Tibial artery (tissue), 4 donors: ENCODE data around the gene MARCHF2.

ENCODE experiments used
- DNase-seq, 2 donors: peaks; one replicate each; pipeline ENCODE4 v3.0.0-alpha.2; 2019
- H3K27ac ChIP-seq, 2 donors: fragments of 200-600 bp; sonication (generic) in 1 of 2; 1 replicate in 1 of 2; 2 replicates in 1 of 2; pipeline ENCODE4 v1.5.1; 2018 to 2019; ENCODE audit warnings: mild to moderate bottlenecking in 1 of 2
- H3K27me3 ChIP-seq, 2 donors: fragments of 200-600 bp; sonication (generic) in 1 of 2; one replicate each; pipeline versions ENCODE4 v1.5.1 to v1.6.0; 2016 to 2019
- H3K36me3 ChIP-seq, 3 donors: fragments of 200-600 bp; sonication (generic) in 2 of 3; one replicate each; pipeline ENCODE4 v1.5.1; 2016 to 2019; ENCODE audit warnings: mild to moderate bottlenecking in 2 of 3
- H3K4me1 ChIP-seq, 4 donors: fragments of 200-600 bp; sonication (generic) in 2 of 4; 1 replicate in 3 of 4; 2 replicates in 1 of 4; pipeline ENCODE4 v1.5.1; 2016 to 2019
- H3K4me3 ChIP-seq, 2 donors: fragments of 200-600 bp; sonication (generic) in 1 of 2; 1 replicate in 1 of 2; 2 replicates in 1 of 2; pipeline ENCODE4 v1.5.1; 2018 to 2019; ENCODE audit warnings: mild to moderate bottlenecking in 2 of 2
- H3K9me3 ChIP-seq, 3 donors: fragments of 200-600 bp; sonication (generic) in 1 of 3; one replicate each; pipeline ENCODE4 v1.5.1; 2016 to 2019
- intact Hi-C: fragments of 100-400 bp; cut with DNase I; formaldehyde crosslinking; loops from one replicate; pipeline ENCODE4 v1.15.0; 2023; ENCODE audit warnings: low total_unique reads
- TF ChIP-seq, protein P1 (sequence below), 2 experiments: fragments of 200-600 bp in 1 of 2; fragments of 450-650 bp in 1 of 2; IDR thresholded peaks; one replicate each; pipeline ENCODE4 v1.5.1; 2017 to 2019; ENCODE audit warnings: antibody characterized with exemption in 2 of 2, mild to moderate bottlenecking in 1 of 2, moderate library complexity in 1 of 2

Gene MARCHF2

DNA sequence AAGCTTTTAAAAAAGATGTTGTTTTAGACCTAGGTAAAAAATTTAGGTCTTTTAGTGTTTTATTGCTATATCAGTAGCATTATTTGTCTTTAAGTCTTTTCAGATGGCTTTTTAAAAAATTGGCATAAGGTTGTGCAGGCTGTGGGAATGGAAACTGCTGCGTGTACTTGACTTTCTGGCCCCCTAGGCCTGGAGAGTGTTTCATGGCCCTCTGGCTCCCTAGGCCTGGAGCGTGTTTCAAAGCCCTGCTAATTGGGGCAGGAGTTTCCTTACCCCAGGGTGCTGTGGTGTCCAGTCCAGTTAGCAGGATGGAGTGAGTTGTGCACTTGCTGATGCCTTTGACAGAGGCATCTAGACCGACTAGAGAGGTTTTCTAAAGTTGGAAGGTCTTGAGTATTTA is 65.5 kb downstream of the MARCHF2 start:
- TF ChIP-seq, protein P1, sequence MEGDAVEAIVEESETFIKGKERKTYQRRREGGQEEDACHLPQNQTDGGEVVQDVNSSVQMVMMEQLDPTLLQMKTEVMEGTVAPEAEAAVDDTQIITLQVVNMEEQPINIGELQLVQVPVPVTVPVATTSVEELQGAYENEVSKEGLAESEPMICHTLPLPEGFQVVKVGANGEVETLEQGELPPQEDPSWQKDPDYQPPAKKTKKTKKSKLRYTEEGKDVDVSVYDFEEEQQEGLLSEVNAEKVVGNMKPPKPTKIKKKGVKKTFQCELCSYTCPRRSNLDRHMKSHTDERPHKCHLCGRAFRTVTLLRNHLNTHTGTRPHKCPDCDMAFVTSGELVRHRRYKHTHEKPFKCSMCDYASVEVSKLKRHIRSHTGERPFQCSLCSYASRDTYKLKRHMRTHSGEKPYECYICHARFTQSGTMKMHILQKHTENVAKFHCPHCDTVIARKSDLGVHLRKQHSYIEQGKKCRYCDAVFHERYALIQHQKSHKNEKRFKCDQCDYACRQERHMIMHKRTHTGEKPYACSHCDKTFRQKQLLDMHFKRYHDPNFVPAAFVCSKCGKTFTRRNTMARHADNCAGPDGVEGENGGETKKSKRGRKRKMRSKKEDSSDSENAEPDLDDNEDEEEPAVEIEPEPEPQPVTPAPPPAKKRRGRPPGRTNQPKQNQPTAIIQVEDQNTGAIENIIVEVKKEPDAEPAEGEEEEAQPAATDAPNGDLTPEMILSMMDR (IDR thresholded peaks at IDR 0.05), result no peak
- no peak for DNase-seq
- Histone ChIP-seq H3K4me1 (peaks cover 0 to 28% (median 5%) of the 10 kb centered on the region in 4 donors), H3K36me3 (peaks cover 36 to 83% (median 43%) of the 10 kb centered on the region in 3 donors), H3K4me3 (no peak overlapping the region), H3K27ac (no peak overlapping the region), H3K27me3 (no peaks in the 10 kb centered on the region), H3K9me3 (no peaks in the 10 kb centered on the region)
- intact Hi-C loops, result no loop called here

DNA sequence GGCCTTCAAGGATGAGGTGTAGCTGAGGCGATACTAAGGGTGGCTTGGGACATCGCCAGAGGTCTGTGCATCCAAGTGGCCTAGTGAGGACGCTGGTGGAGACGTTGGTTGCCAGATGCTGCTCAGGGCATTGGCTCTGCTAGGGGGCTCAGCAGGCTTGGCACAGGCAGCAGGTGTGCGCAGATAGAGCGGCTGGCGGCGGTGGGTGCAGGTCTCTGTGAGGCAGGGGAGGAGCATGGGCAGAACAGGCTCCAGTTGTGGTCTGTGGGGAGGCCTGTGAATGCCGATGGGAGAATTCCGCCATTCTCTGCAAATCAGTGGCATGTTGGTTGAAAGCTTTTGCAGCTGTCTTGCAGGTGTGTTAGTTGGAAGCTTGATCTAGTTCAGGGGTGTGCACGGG is 68.1 kb downstream of the MARCHF2 start:
- peak in 1 of 2 donors; percentile 60 for DNase-seq
- H3K4me3 ChIP-seq, result no peak overlapping the region
- peaks cover 44 to 83% (median 49%) of the 10 kb centered on the region in 3 donors for H3K36me3 ChIP-seq
- intact Hi-C loops, result no loop called here
- no peak overlapping the region for H3K27ac ChIP-seq
- TF ChIP-seq, protein P1 (IDR thresholded peaks at IDR 0.05), result no peak
- H3K27me3 ChIP-seq, result no peaks in the 10 kb centered on the region
- peaks cover 0 to 28% (median 5%) of the 10 kb centered on the region in 4 donors for H3K4me1 ChIP-seq
- H3K9me3 ChIP-seq, result no peaks in the 10 kb centered on the region

GRCh38 chr19:8481616-8482015 is 68.5 kb downstream of the MARCHF2 start:
- TF ChIP-seq, protein P1 (IDR thresholded peaks at IDR 0.05), result no peak
- H3K36me3 ChIP-seq, result peaks cover 46 to 83% (median 50%) of the 10 kb centered on the region in 3 donors
- intact Hi-C loops, result no loop called here
- peak in 1 of 2 donors; percentile 27 for DNase-seq
- no peaks in the 10 kb centered on the region for H3K9me3 ChIP-seq
- no peak overlapping the region for H3K4me3 ChIP-seq
- H3K27me3 ChIP-seq, result no peaks in the 10 kb centered on the region
- no peak overlapping the region for H3K27ac ChIP-seq
- H3K4me1 ChIP-seq, result peaks cover 0 to 28% (median 5%) of the 10 kb centered on the region in 4 donors

DNA sequence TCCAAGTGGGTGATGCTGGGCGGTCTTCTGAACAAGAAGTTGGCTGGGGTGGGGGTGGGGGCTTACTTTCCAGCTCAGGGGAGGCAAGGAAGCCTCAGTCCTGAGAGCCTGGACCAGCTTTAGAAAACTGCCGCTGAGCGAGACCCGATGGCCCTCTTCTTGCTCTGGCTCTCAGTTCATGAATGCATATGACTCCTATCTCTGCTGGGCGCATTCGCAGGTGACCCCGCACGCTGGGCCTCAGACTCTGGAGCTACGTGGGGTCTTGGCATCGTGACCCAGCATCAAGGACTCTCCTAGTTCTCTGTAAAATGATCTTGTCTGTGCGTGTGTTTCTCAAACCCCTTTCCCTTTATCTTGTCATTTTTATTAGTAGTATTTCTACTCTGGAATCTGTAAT is 69.6 kb downstream of the MARCHF2 start:
- Histone ChIP-seq H3K36me3 (peaks cover 54 to 84% (median 56%) of the 10 kb centered on the region in 3 donors), H3K9me3 (no peaks in the 10 kb centered on the region), H3K4me1 (peaks cover 0 to 27% (median 5%) of the 10 kb centered on the region in 4 donors), H3K27me3 (no peaks in the 10 kb centered on the region), H3K4me3 (no peak overlapping the region), H3K27ac (no peak overlapping the region)
- intact Hi-C loops, result no loop called here
- DNase-seq, result no peak
- TF ChIP-seq, protein P1 (IDR thresholded peaks at IDR 0.05), result no peak

DNA sequence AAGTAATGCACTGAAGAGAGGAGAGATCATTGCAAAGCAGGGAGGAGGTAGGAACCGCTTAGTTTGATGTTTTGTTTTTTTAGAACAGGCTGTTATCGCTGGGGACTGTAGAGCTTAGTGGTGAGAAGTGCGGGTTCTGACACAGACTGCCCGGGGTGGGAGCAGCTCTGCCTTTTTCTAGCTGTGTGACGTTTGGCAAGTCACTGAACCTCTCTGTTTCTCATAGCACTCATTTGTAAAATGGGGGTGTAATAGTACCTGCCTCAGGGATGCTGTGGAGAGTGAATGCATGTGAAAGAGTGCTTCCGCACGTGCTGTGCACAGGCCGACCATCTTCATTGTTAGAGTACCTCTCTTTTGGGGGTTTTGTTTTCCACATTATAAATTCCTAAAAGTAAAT is 70.1 kb downstream of the MARCHF2 start:
- intact Hi-C loops, result no loop called here
- no peak overlapping the region for H3K27ac ChIP-seq
- H3K4me3 ChIP-seq, result no peak overlapping the region
- peaks cover 59 to 84% (median 60%) of the 10 kb centered on the region in 3 donors for H3K36me3 ChIP-seq
- peaks cover 0 to 23% (median 5%) of the 10 kb centered on the region in 4 donors for H3K4me1 ChIP-seq
- no peaks in the 10 kb centered on the region for H3K9me3 ChIP-seq
- no peak for DNase-seq
- no peaks in the 10 kb centered on the region for H3K27me3 ChIP-seq
- TF ChIP-seq, protein P1 (IDR thresholded peaks at IDR 0.05), result no peak
